HG03064 (cell line): ENCODE data around the gene ABHD2.

Experiments
- ATAC-seq: cut with Tn5 transposase; IDR thresholded peaks from one replicate; pipeline ENCODE4 v1.9.1; 2021; ENCODE audit warnings: low read depth; ENCODE audit not compliant: unreplicated experiment

ABHD2 gene

DNA sequence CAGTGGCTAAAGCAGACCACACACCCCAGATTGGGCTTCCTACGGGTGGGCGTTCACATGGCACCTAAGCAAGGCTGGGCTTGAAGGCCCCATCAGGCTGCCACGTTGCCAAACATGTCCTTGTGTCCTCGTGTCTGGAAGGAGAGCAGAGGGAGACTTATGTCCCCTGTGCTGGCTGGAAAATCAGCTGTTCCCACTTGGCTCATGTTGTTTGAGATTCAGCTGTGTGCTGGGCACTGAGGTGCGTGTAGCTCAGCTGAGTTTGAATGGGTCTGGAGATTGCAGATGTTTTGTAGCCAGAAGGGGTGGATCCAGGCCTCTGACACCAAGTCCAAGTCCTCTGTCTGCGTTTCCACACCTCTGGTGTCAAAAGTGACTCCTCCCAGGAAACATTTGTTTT is 98.5 kb downstream of the ABHD2 start:
- no peak for ATAC-seq

DNA sequence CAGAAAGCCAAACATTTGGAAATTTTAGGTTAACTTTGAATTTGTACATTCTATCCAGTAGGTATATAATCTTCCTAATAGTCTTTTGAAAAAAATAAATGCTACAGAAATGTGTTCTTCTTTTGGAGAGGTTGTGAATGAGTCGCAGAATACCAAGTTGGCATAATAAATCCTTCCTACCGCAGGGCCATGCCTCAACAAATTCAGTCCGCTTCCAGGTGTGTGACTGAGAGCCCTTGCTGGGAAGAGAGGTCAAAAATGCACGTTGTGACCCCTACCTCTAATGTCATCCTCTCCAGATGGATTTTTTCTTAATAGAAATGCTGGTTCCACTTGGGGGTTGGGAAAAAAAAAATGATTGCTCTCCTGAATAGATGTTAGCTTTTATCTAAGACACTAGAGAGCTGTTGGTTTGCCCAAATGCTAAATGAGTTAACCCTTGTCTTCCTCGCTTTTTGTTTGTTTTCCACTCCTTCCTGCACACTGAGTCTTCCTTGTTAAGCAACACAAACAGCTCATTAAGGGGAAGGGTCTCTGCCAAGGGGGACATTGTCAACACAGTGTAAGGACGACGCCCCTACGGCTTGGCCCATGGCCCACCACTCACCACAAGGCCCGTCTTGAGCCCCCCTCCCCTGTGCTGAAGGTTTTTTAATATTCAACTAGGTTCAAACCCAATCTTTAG is 99.2 kb downstream of the ABHD2 start:
- ATAC-seq: no peak

GRCh38 chr15:89187986-89188514 is 99.8 kb downstream of the ABHD2 start:
- ATAC-seq: no peak

- no peak for ATAC-seq
Measured at GRCh38 chr15:89192136-89192535, 103.9 kb downstream of the ABHD2 start.

GRCh38 chr15:89192766-89193165 is 104.5 kb downstream of the ABHD2 start:
- no peak for ATAC-seq

- ATAC-seq: no peak
Measured at GRCh38 chr15:89194608-89195007, 106.4 kb downstream of the ABHD2 start.

GRCh38 chr15:89195836-89196235 is 107.6 kb downstream of the ABHD2 start:
- no peak for ATAC-seq

DNA sequence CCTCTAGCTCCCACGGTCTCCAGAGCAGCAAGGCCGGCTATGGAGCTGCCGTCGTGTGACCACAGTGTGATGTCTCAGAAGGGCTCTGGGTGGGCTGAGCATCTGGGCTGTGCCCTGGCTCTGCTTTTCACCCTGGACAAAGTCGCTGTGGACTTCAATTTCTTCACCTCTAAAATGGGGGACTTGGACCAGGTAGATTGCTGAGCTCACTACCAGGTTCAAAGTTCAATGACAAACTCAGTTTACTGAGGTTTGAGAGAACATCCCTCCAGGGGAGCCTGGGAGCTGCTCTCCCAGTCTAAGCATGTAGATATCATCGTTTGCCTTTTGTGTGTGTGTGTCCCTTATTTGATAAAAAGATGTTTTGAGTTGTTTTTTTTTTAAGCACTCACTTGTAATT is 108.0 kb downstream of the ABHD2 start:
- ATAC-seq: no peak

DNA sequence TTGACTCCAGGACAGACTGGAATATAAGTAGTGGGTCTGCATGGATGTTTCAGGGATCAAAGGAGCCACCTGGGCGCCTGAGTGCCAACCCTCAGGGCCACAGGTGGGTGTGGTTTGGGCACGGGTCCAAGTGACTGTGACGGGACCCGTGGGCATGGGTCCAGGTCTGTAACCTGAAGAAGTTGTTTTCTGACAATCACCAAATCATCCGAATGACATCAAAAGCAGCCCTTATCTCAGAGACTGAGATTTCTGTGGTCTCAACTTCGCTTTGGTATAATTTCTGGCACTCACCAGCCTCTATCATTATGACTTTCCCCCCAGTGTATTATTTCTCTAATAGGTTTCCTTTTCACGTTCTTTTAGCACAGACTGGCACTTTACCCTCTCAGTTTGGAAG is 108.7 kb downstream of the ABHD2 start:
- no peak for ATAC-seq

DNA sequence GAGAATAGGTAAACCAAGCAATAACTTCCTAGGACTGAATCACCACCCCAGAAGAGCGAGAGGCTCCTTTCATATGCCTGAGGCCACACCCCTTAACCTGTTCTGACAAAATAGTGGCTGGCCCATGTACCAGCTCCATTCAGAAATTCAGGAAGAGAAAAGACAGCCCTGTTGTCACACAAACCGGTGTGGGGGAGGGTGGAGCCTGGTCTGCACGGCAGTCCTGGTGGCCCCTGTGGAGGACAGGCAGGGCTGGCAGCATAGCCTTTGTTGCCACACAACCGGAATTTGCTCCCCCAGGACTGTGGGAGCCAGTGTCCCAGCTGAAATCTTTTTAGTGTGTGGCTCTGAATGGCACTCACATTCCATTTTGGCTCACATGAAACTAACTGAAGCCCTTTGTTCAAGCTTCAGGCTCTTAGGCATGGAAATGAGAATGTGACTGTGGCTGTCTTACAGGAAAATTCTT is 109.3 kb downstream of the ABHD2 start:
- ATAC-seq: no peak

- no peak for ATAC-seq
Measured at GRCh38 chr15:89198196-89198595, 109.9 kb downstream of the ABHD2 start.

- no peak for ATAC-seq
Measured at GRCh38 chr15:89198934-89199333, 110.7 kb downstream of the ABHD2 start.

GRCh38 chr15:89199746-89200145 is 111.5 kb downstream of the ABHD2 start:
- ATAC-seq: no peak

GRCh38 chr15:89200182-89200581 is 111.9 kb downstream of the ABHD2 start:
- no peak for ATAC-seq

GRCh38 chr15:89201465-89202005 is 113.3 kb downstream of the ABHD2 start:
- ATAC-seq: no peak

- no peak for ATAC-seq
Measured at GRCh38 chr15:89203705-89204273, 115.5 kb downstream of the ABHD2 start.

- ATAC-seq: no peak
Measured at GRCh38 chr15:89205991-89206585, 117.8 kb downstream of the ABHD2 start.

- ATAC-seq: peak; percentile 58
Measured at GRCh38 chr15:89206908-89207331, 118.7 kb downstream of the ABHD2 start.

DNA sequence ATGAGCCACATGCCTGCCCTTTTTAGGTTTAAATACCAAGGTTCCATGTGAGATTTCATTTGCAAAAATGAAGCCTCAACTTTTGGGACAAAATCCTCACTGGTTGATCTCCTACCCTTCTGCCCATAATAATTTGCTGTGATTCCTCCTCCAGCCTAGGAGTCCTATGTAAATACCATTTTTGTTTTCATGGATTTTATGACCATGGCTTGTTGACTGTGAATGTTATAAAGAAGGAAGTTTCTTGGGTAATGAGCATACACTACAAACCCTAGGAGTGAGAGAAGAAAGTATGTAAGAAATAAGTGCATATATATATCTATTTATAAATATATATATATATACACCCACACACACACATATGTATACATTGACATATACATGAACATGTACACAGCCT is 120.0 kb downstream of the ABHD2 start:
- no peak for ATAC-seq

DNA sequence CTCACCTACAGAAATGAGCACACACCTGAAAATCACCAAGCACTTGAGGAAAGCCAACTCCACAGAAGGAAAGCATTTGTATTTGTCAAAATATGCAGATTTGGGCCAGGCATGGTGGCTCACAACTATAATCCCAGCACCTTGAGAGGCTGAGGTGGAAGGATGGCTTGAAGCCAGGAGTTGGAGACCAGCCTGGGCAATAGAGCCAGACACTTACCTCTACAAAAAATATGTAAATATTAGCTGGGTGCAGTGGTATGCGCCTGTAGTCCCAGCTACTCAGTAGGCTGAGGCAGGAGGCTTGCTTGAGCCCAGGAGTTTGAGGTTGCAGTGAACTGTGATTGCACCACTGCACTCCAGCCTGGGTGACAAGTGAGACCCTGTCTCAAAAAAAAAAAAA is 120.8 kb downstream of the ABHD2 start:
- ATAC-seq: no peak

GRCh38 chr15:89211678-89212170 is 123.5 kb downstream of the ABHD2 start:
- no peak for ATAC-seq
